Nephron progenitor cell (in vitro differentiated cells): ENCODE data around the gene SHC2.

Experiments
- DNase-seq: peaks from one replicate; pipeline ENCODE4 v3.0.0; 2021
- H3K27ac Mint-ChIP-seq: 2 replicates; pipeline ENCODE4 v1.8.0; 2021; ENCODE audit warnings: mild to moderate bottlenecking, moderate library complexity, mixed read lengths
- H3K27me3 Mint-ChIP-seq: 2 replicates; pipeline ENCODE4 v1.8.0; 2021; ENCODE audit warnings: mild to moderate bottlenecking, low read depth, mixed read lengths; ENCODE audit not compliant: poor library complexity
- H3K36me3 Mint-ChIP-seq: 2 replicates; pipeline ENCODE4 v1.8.0; 2021; ENCODE audit warnings: low read depth, mixed read lengths
- H3K4me1 Mint-ChIP-seq: 2 replicates; pipeline ENCODE4 v1.8.0; 2021; ENCODE audit warnings: mixed read lengths
- H3K4me3 Mint-ChIP-seq: 2 replicates; pipeline ENCODE4 v1.8.0; 2021; ENCODE audit warnings: mild to moderate bottlenecking, moderate library complexity, mixed read lengths
- H3K9me3 Mint-ChIP-seq: 2 replicates; pipeline ENCODE4 v1.8.0; 2021; ENCODE audit warnings: mild to moderate bottlenecking, moderate library complexity, mixed read lengths
- TF ChIP-seq, protein P1 (sequence below): fragments of 200-600 bp; sonication (generic); IDR thresholded peaks from 2 replicates; pipeline ENCODE4 v1.5.0; 2021; ENCODE audit warnings: antibody characterized with exemption

SHC2 gene

DNA sequence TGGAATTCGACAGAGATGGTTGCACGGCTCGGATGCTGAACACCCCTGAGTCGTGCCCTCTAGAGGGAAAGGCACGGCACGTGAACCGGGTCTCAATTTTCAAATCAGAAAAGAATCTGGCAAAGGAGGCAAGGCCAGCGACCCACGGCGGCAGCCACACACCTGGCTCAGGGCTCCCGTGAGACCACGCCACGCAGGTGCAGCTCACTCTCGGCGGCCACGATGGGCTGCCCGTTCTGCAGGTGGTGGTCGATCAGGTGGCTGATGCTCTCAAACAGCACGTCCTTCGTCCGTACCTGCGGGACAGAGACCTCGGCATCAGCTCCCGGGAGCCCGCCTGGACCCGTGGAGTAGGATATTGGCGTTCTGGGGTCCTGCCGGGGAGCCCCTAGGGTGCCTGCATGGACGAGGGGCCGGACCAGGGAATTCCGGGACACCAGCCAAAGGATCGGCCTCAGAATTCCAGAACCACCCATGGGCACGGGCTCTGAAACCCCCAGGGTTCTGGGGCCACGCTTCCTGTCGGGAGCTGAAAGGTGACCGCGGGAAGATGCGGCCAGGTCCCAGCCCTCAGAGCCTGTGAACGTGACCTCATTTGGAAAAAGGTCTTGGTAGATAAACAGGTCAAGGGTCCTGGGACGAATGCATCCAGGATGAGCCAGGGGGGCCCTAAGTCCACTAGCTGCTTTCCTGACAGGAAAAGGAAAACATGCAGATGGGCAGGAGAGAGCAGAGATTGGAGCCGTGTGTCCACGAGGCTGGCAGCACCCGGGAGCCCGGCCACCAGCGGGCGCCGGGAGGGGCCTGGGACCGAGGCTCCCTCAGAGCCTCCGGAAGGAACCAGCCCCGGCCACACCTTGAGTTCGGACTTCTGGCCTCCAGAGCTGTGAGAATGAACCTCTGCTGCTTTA is 41.8 kb downstream of the SHC2 start:
- TF ChIP-seq, protein P1, sequence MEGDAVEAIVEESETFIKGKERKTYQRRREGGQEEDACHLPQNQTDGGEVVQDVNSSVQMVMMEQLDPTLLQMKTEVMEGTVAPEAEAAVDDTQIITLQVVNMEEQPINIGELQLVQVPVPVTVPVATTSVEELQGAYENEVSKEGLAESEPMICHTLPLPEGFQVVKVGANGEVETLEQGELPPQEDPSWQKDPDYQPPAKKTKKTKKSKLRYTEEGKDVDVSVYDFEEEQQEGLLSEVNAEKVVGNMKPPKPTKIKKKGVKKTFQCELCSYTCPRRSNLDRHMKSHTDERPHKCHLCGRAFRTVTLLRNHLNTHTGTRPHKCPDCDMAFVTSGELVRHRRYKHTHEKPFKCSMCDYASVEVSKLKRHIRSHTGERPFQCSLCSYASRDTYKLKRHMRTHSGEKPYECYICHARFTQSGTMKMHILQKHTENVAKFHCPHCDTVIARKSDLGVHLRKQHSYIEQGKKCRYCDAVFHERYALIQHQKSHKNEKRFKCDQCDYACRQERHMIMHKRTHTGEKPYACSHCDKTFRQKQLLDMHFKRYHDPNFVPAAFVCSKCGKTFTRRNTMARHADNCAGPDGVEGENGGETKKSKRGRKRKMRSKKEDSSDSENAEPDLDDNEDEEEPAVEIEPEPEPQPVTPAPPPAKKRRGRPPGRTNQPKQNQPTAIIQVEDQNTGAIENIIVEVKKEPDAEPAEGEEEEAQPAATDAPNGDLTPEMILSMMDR, result no peak
- H3K4me3 Mint-ChIP-seq, result no peak overlapping the region
- H3K27me3 Mint-ChIP-seq, result peaks cover 12% of the 10 kb centered on the region
- no peak for DNase-seq
- H3K27ac Mint-ChIP-seq, result no peak overlapping the region
- H3K9me3 Mint-ChIP-seq, result peaks cover 3% of the 10 kb centered on the region
- H3K4me1 Mint-ChIP-seq, result no peaks in the 10 kb centered on the region
- peaks cover 25% of the 10 kb centered on the region for H3K36me3 Mint-ChIP-seq

DNA sequence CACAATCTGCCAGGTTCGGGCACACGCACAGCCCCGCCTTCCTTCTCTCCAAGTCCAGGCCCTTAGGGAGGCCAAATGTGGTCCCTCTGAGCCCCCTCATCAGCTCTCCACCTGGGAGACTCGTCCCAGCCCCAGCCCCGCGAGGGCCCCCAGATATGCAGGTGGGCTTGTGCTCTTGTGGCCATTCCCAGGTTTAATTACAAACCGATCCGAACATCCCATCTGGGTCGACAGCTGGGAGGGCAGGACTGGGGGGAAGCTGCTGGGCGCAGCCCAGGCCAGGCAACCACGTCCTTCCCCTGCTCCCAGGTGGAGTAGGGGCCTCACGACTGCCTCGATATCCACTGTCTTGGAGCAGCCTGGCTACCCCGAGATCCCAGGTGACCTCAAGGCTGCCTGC is 44.4 kb downstream of the SHC2 start:
- Mint-ChIP-seq H3K27me3 (peaks cover 6% of the 10 kb centered on the region), H3K27ac (no peak overlapping the region), H3K4me1 (peaks cover 11% of the 10 kb centered on the region), H3K9me3 (peaks cover 3% of the 10 kb centered on the region), H3K36me3 (peaks cover 13% of the 10 kb centered on the region), H3K4me3 (no peak overlapping the region)
- TF ChIP-seq, protein P1, result no peak
- DNase-seq, result no peak

DNA sequence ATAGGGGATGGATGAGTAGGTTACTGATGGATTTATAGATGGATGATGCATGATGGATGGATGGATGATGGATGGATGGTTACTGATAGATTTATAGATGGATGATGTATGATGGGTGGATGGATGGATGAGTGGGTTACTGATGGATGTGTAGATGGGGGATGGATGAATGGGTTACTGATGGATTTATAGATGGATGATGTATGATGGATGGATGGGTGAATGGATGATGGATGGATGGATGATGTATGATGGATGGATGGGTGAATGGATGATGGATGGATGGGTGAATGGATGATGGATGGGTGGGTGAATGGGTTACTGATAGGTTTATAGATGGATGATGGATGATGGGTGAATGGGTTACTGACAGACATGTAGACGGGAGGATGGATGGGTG is 45.5 kb downstream of the SHC2 start:
- peaks cover 4% of the 10 kb centered on the region for H3K9me3 Mint-ChIP-seq
- peaks cover 11% of the 10 kb centered on the region for H3K4me1 Mint-ChIP-seq
- H3K27ac Mint-ChIP-seq, result no peak overlapping the region
- DNase-seq, result no peak
- no peak overlapping the region for H3K4me3 Mint-ChIP-seq
- H3K27me3 Mint-ChIP-seq, result peaks cover 6% of the 10 kb centered on the region
- TF ChIP-seq, protein P1, result no peak
- H3K36me3 Mint-ChIP-seq, result peaks cover 2% of the 10 kb centered on the region

DNA sequence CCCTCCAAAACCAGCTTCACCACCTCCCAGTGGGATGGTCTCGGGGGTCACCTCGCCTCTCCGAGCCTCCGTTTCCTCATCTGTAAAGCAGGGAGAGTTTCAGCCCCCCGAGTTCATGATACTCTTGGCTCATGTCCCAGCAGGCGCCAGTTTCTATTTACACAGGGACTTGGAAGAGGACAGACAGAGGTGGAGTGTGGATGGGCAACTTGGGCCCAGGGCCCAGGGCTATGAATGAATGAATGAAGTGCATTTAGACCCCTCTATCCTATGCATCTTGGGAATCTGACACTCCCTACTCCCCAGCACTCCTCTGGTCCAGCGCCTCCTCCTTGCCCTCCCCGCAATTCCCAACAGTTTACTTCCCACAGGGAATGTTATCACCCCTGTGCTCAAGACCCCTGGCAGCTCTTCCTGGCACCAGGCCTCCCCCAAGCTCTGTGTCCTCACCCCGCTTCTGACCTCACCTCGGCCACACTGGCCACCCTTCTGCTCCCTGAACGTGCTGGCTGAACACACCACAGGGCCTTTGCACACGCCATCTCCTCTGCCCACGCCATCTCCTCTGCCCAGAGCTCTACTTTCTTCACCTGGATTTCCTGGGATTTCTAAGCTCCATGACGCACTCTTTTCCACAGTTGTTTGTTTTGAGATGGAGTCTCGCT is 46.9 kb downstream of the SHC2 start:
- Mint-ChIP-seq H3K27ac (no peak overlapping the region), H3K9me3 (peaks cover 6% of the 10 kb centered on the region), H3K36me3 (no peaks in the 10 kb centered on the region), H3K4me1 (peaks cover 19% of the 10 kb centered on the region), H3K27me3 (peaks cover 11% of the 10 kb centered on the region), H3K4me3 (no peak overlapping the region)
- TF ChIP-seq, protein P1, result no peak
- peak; percentile 1 for DNase-seq

DNA sequence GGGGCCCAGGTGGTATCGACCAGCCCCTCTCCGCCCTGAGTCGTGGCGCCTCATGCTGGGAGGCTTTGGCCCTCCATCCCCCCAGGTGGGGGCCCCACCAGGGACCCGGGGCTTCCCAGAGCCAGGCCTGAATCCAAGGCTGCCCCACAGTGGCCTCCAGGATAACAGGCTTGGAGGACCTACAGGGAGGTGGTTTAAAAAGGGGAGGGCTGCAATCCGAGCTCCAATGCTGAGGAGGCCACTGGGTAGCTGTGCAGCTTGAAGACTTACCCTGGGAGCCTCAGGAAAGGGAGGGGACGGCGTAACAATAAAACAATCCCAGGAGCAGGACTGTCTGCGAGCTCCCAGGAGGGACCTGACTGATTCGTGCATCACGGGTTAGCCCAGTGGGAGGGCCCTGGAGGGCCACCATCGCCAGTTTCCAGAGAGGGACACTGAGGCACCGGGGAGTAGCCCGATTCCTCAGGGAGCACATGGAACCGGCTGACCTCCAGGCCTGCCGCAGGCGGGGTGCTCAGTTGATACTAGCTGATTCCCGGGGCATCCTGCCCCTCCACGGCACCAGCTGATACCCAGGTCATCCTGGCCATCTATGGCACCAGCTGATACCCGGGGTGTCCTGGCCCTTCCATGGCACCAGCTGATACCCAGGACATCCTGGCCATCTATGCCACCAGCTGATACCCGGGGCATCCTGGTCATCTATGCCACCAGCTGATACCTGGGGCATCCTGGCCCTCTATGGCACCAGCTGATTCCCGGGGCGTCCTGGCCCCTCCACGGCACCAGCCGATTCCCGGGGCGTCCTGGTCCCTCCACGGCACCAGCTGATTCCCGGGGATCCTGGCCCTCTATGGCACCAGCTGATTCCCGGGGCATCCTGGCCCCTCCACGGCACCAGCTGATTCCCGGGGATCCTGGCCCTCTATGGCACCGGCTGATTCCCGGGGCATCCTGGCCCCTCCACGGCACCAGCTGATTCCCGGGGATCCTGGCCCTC is 48.2 kb downstream of the SHC2 start:
- Mint-ChIP-seq H3K27ac (no peak overlapping the region), H3K4me3 (no peak overlapping the region), H3K9me3 (peaks cover 6% of the 10 kb centered on the region), H3K27me3 (peaks cover 11% of the 10 kb centered on the region), H3K36me3 (no peaks in the 10 kb centered on the region), H3K4me1 (peaks cover 19% of the 10 kb centered on the region)
- TF ChIP-seq, protein P1, result no peak
- peak; percentile 54 for DNase-seq
